HG03108 (cell line): ENCODE results near the gene NAV2.

Experiments used
- ATAC-seq: cut with Tn5 transposase; IDR thresholded peaks from one replicate; pipeline ENCODE4 v1.9.1; 2021; ENCODE audit warnings: moderate library complexity; ENCODE audit not compliant: unreplicated experiment

The NAV2 gene

GRCh38 chr11:20047769-20048154 is 335.1 kb downstream of the NAV2 start:
- no peak for ATAC-seq

GRCh38 chr11:20048246-20048645 is 335.6 kb downstream of the NAV2 start:
- ATAC-seq = no peak

DNA sequence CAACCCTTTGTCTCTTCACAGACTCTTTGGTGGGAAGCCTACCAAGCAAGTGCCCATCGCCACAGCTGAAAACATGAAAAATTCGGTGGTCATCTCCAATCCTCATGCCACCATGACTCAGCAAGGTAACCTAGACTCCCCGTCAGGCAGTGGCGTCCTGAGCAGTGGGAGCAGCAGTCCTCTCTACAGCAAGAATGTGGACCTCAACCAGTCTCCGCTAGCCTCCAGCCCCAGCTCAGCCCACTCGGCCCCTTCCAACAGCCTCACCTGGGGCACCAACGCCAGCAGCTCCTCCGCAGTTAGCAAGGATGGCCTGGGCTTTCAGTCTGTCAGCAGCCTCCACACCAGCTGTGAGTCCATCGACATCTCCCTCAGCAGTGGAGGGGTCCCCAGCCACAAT is 336.1 kb downstream of the NAV2 start:
- ATAC-seq = no peak

- ATAC-seq = no peak
These were observed 336.6 kb downstream of the NAV2 start for GRCh38 chr11:20049231-20049630.

DNA sequence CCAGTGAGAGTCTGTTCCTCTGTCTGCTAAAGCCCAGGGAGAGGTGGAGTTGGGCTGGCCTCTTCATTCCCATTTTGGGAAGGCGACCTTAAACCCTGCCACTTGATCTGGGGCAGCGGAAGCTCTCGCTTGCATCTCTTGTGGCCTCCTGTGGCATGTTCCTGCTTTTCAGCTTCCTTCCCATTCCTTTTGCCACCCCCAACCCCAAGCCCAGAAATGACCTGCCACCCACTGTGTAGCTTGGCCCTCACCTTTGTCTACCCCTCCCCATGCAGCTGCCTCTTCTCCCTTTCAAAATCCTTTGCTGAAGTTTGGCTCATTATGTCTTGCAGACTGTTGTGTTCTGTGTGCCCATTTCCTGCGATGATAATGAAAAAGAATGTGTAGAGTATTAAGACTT is 337.4 kb downstream of the NAV2 start:
- ATAC-seq = no peak

- ATAC-seq = no peak
These were observed 338.1 kb downstream of the NAV2 start for GRCh38 chr11:20050551-20051333.

- no peak for ATAC-seq
These were observed 339.1 kb downstream of the NAV2 start for GRCh38 chr11:20051469-20052399.

DNA sequence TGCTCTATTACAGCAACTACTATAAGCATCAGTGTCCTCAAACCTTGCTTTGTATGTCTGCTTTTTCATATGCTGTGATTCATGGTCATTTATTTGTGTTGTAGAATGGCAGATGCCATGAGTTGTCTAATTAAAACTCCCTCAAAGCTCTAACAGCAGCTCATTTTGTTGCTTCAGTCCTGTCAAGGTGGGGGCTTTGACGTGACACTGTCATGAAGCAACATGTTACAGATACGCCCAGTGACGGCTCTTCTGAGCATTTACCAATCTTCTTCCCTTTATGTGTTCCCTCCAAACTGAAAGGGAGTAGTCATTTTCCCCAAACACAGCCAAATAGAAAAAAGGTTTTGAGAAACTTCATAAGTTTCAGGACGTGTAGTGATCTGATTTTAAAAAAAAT is 340.9 kb downstream of the NAV2 start:
- no peak for ATAC-seq

DNA sequence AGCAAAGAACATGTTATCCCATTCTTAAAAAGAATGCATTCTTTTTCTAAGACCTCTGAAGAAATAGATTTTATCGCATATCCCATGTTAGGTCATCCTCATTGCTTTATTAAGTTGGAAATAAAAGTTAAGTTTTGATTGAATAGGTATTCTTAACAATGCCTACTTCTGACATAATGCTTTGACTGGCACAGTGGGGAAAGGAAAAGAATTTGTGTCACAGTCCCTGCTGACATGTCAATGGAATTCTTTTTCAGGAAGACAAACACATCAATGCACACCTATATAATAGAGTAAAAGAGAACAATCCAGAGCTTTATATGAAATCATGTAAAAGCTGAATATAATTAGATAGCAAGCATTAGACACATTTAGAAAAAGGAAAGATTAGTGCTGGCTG is 341.9 kb downstream of the NAV2 start:
- no peak for ATAC-seq

- ATAC-seq = no peak
These were observed 342.7 kb downstream of the NAV2 start for GRCh38 chr11:20055312-20055711.

DNA sequence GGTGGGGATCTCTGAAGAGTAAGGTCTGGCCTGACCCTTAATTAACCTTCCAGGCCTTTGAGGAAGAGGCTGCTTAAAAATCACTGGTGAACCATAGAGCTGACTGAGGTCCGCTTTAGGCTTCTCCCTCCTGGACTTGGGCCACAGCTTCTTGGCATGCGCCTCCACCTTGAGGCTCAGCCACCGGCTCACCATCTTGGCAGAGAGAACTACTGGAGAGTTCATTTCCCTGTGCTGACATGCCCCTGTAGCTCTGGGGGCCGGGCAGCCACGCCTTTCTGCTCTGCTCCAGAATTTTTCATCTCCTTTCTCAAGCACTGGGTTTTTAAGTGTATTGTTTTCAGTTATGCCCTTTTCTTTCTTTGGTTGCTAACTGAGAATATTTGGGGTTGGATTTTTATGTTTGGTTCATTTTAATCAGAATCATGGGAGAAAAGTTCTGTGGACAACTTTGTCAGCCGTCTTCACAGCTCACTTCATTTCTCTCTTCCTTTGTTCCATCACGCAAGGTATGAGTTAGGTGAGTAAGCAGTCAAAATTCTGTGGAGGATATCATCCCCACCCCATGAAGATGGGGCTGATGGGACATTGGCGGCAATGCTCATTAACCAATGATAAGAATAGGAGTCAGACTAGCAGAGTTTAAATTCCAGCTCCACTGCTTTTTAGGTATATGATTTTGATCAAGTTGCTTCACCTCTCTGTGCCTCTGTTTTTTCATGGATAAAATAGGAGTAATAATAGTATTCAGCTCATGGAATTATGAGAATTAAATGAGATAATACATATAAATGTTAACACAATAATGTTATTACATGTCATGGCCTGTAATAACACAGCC is 343.7 kb downstream of the NAV2 start:
- ATAC-seq = no peak

- ATAC-seq = no peak
These were observed 344.6 kb downstream of the NAV2 start for GRCh38 chr11:20056950-20057943.

- no peak for ATAC-seq
These were observed 346.3 kb downstream of the NAV2 start for GRCh38 chr11:20058749-20059458.

DNA sequence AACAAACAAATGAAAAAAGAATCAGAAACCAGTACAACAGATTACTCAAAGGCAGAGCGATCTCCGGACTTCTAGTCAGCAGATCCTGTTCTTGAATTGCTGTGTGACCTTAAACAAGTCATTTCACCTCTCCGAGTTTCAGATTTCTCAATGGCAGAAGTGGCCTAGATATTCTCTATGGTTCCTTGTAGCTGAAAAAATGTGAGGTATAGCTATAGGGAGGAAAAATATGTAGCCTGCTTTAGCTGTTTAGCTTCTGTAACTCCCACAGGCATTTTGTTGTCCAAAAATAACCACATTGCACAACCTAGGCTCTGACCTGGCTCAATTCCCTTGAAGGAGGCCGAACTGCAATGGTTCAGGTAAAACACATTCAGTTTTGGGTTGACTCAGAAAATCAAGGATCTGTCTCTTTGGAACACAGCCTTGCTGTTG is 347.0 kb downstream of the NAV2 start:
- ATAC-seq = no peak

- no peak for ATAC-seq
These were observed 347.5 kb downstream of the NAV2 start for GRCh38 chr11:20060181-20060580.

- no peak for ATAC-seq
These were observed 348.1 kb downstream of the NAV2 start for GRCh38 chr11:20060647-20061205.

GRCh38 chr11:20061776-20062175 is 349.1 kb downstream of the NAV2 start:
- no peak for ATAC-seq

DNA sequence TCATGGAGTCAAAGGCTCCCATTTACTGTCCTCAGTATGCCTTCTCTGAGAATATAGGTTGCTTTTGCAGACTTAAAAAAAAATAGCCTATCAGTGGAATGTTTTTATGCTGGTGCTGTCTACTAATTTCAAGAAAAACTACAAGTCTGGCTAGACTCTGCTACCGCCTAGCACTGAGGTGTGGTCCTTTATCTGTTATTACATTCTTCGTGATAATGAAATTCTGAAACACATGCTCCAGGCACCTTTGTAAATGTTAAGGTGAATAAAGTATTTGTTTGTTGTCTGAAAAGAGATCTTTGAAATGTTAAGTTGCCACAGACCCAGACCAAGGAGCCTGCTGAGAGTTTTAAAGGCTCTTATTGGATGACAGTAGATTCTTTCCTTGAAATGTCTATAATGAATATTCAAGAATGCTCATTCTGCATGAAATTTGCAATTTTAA is 352.3 kb downstream of the NAV2 start:
- no peak for ATAC-seq

GRCh38 chr11:20065406-20065805 is 352.8 kb downstream of the NAV2 start:
- no peak for ATAC-seq
